ENCODE measurements around the gene HAPLN3. TPM values are rescaled to one million over a fixed set of nuclear protein-coding genes. Genes with fewer than 3 reads are reported as not detected.

HAPLN3 gene
- total and polyA plus RNA-seq, 10 of the 15 experiments (the other 5 are each of a cell fraction or from before 2014, with no cell fraction given), result 0.20 to 5.0 (median 1.4) TPM; not detected in 1

GRCh38 chr15:88940110-88940675 lies 44.8 kb upstream of the HAPLN3 start:
- no peak overlapping the region for H2AFZ ChIP-seq (ENCODE audit: control insufficient read depth, low read depth, low read length)
- WGBS (ENCODE audit: insufficient coverage, insufficient replicate concordance, low lambda C conversion rate, missing lambda C conversion rate), result 48% methylated on average over 4 of the region's 4 CpGs
- intact Hi-C loops (cut with micrococcal nuclease; ENCODE audit: unreplicated experiment), result no loop called here
- RAD21 ChIA-PET (ENCODE audit: unreplicated experiment), result no interaction called here
- POLR2A ChIA-PET, result no interaction called here
- no peak for DNase-seq (ENCODE audit: low read depth, low spot score)
- no peak overlapping the region for H3K9ac ChIP-seq (ENCODE audit: control insufficient read depth, insufficient read depth, low read length)
- no peak overlapping the region for H3K4me3 ChIP-seq
- H3K79me2 ChIP-seq (ENCODE audit: control insufficient read depth, insufficient read depth, low read length), result no peaks in the 10 kb centered on the region
- no peak for TF ChIP-seq RUNX3 (IDR thresholded peaks at IDR 0.05; ENCODE audit: low read length)
- no peak for TF ChIP-seq ESRRA (IDR thresholded peaks at IDR 0.05; ENCODE audit: low read length)
- TF ChIP-seq CBX5 (IDR thresholded peaks at IDR 0.05; ENCODE audit: low read depth), result no peak
- no peak for TF ChIP-seq ZSCAN29 (IDR thresholded peaks at IDR 0.05)
- no peak for TF ChIP-seq E4F1 (IDR thresholded peaks at IDR 0.05; ENCODE audit: borderline replicate concordance, partially characterized antibody)
- no peaks in the 10 kb centered on the region for H3K36me3 ChIP-seq (ENCODE audit: control insufficient read depth in 2 of 2, insufficient read depth in 2 of 2, low read length in 1 of 2)
- BruUV-seq (replicated peaks), result no TSS peak
- H3K4me1 ChIP-seq (ENCODE audit: control insufficient read depth, insufficient read depth, low read length), result no peaks in the 10 kb centered on the region
- no peak overlapping the region for H3K4me2 ChIP-seq (ENCODE audit: control insufficient read depth, insufficient read depth)
- H4K20me1 ChIP-seq (ENCODE audit: control insufficient read depth, insufficient read depth), result no peaks in the 10 kb centered on the region
- CTCF ChIA-PET, result interaction anchor here (0.6 to 1.0 kb wide), 2 partner anchors 35 to 117 kb away, joined by 3 to 4 read pairs; no protein-coding TSS in a partner anchor
- FAIRE-seq, result no peak
- in situ Hi-C loops (cut with MboI), result no loop called here
- no peak for ATAC-seq
- no peaks in the 10 kb centered on the region; a peak in 1 of 4 replicates for H3K27me3 ChIP-seq (replicated peaks in 1 of 2; ENCODE audit: control insufficient read depth in 2 of 2, insufficient read depth in 2 of 2, low read length in 1 of 2)
- H3K27ac ChIP-seq (ENCODE audit: control insufficient read depth, insufficient read depth), result no peak overlapping the region
- no peaks in the 10 kb centered on the region; the same call in 2 of the 3 replicates for H3K9me3 ChIP-seq (replicated peaks; ENCODE audit: control insufficient read depth, insufficient read depth, low read length)
- SMC1A ChIA-PET (ENCODE audit: uncharacterized antibody, unreplicated experiment), result interaction anchor here (1.6 kb wide), 1 partner anchor 42 kb away, joined by 3 read pairs; no protein-coding TSS in a partner anchor
